ENCODE data around the gene ERC1.
"Not testable (repeated sequence)": the region's sequence is repeated elsewhere in the genome, so short reads cannot be mapped to it uniquely, and the experiment has no call there.

The ERC1 gene

GRCh38 chr12:1073652-1074051 lies 82.6 kb downstream of the ERC1 start:
- DNase-seq = no peak

DNA sequence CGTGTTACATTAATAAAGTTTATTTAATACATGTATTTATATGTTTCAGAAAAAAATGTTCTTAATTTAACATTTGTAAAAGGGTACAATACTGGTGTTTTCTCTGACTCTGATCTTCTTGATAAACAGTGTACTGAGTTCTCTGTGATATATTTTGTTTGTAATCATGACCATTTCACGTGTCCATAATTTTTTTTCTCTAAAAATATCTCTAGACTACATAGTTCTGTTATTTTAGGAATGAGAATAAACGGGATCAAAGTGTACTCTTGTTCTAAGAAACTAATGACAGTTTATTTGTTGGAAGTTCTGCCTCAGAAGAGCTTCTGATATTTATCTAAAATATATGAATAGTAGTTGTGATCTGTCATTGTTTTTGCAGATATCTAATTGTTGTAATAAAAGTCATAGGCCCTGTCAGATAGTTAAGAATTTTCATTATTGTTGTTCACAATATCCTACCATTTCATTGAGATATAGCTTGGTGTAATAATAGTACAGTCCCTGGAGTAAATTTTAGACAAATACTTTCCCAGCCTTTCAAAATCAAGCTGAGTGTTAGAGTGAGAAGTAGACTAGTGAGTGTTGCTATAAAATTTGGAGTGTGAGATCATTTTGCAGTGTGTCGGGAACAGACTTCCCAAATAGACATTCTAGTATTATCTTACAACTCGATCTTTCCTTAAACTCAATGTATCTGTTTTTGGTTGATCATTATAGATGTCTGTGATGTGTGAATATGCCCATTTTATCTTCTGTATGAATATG lies 86.2 kb downstream of the ERC1 start:
- DNase-seq = no peak

DNA sequence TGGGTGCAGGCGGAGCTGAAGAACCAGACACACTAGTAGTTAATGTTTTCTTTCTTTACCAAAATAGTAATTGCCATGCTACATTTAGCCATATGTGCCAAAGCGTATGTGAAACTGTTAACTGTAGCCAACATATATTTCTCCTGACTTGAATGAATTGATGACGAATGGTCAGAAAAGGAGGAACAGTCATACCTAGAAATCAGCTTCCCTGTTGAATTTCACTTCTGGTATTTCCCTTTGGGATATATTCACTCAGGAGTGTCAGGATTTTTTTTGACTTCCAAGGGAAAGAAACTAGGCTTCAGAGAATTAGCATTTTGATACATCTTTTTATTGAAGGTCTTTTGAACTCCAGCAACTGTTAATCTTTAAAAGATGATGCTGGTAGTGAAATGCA lies 87.0 kb downstream of the ERC1 start:
- DNase-seq = no peak

GRCh38 chr12:1080520-1081223 lies 89.6 kb downstream of the ERC1 start:
- no peak for DNase-seq

DNA sequence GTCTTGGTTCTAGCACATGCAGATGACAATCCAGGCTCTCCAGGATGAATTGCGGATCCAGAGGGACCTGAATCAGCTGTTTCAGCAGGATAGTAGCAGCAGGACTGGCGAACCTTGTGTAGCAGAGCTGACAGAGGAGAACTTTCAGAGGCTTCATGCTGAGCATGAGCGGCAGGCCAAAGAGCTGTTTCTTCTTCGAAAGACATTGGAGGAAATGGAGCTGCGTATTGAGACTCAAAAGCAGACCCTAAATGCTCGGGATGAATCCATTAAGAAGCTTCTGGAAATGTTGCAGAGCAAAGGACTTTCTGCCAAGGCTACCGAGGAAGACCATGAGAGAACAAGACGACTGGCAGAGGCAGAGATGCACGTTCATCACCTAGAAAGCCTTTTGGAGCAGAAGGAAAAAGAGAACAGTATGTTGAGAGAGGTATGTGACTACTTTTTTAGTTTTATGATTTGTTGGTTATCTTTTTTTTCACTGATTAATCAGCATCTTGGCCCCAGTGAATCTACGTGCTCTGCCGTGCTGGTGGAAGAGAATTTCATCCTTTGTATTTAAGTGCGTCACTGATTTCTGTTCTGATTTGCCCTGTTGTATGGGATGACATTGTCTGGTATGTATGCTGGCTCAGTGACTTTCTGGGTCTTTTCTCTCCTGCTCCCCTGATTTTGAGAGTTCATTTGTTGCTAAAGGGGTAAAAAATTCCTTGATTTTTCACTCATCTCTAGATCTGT lies 92.3 kb downstream of the ERC1 start:
- peak in 21 of 51 donors; percentile 1 to 48 (median 12) for DNase-seq

DNA sequence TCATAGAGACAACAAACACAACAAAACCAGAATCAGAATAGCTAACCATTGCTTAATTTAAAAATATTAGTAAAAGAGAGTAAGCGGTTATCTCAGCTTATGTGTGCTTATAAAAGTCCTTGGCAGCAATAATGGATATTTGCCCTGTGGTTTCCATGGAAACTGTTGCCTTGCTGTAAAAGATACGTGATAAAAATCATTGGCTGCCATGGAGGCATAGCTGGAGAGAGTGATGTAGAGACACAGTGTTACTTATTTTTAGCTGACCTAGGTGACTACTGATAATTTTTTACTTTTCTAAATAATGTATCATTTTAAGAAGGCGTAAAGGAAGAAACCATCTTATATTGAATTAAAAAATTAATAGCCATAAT lies 92.9 kb downstream of the ERC1 start:
- peak in 3 of 51 donors; percentile 2 to 35 (median 10) for DNase-seq

- no peak for DNase-seq
Measured at GRCh38 chr12:1091350-1091749, 100.3 kb downstream of the ERC1 start.

DNA sequence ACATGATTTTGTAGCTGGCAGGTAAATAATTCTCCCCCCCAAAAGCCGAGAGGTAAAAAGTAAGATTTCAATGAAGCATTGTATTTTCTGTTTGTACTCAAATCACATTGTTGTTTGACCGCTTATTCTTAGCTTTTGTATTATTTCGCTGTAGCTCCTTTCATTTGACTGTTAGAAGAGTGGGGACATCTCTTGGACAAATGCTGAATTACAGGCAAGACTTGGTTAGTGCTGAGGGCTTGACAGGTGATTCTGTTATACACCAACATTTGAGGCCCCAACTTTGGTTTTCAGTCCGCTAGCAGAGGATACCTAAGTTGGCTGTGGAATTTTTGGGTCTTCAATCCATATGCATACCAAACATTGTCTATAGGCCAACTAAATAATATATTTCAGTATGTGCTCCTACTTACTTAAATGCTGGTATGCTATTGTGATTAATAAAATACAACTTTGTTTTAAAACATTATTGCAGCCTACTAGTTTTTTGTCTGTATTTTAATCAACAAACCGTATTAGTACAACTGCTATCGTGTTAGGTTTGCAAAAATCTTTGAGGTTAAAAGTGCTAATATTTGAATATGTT lies 102.2 kb downstream of the ERC1 start:
- peak in 3 of 51 donors; percentile 13 to 31 (median 30) for DNase-seq

GRCh38 chr12:1094714-1095113 lies 103.7 kb downstream of the ERC1 start:
- no peak for DNase-seq

DNA sequence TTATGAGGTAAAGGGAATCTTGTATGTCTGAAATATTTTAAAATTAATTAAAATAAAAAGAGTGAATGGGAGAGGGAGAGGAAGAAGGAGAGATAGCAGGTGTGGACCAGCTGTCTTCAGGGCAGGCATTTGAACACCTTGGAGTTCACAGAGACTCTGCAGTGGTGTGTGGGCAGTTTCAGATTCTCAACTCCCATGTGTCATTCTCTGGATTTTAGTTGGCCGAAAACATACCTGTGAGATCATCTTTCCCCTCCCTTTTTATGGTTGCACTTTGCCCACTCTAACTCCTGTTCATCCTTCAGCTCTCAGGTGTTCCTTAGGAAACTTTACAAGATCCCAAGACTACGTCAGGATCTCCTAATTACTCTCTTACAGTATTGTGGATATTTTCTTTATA lies 108.1 kb downstream of the ERC1 start:
- no peak for DNase-seq

- not testable (repeated sequence) for DNase-seq
Measured at GRCh38 chr12:1099618-1100017, 108.6 kb downstream of the ERC1 start.

DNA sequence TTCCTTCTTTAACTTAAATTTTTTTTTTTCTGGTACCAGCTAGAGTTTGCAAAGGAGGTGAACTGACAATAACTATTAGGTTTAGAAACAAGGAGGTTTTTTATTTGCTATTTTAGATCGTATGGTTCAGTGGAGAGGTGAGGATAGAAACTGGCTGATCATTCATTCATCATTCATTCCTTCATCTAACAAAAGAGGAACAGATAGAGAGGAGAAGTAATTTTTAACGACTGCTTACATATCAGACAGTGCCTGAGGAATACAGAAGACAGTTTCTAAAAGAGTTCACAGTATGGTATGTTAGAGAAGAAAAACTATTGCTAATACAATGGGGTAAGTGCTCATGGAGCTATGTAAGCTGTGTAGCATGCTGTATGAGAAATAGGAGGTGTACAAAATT lies 111.1 kb downstream of the ERC1 start:
- no peak for DNase-seq

- no peak for DNase-seq
Measured at GRCh38 chr12:1102791-1103450, 111.9 kb downstream of the ERC1 start.

DNA sequence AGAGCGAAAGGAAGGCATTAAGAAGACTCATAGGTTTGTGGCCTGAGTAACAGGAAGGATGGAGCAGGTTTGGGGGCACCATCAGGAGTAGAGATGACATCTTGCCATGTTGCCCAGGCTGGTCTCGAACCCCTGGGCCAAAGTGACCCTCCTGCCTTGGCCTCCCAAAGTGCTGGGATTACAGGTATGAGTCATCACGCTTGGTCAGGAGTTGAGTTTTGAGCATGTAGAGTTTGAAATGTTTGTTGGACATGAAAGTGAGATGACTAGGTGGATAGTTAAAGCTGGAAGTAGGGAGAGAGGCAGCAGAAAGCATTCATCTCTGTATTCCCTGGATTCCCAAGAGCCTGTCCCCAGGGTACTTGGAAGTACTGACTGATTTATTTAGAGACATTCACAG lies 112.6 kb downstream of the ERC1 start:
- DNase-seq = no peak

DNA sequence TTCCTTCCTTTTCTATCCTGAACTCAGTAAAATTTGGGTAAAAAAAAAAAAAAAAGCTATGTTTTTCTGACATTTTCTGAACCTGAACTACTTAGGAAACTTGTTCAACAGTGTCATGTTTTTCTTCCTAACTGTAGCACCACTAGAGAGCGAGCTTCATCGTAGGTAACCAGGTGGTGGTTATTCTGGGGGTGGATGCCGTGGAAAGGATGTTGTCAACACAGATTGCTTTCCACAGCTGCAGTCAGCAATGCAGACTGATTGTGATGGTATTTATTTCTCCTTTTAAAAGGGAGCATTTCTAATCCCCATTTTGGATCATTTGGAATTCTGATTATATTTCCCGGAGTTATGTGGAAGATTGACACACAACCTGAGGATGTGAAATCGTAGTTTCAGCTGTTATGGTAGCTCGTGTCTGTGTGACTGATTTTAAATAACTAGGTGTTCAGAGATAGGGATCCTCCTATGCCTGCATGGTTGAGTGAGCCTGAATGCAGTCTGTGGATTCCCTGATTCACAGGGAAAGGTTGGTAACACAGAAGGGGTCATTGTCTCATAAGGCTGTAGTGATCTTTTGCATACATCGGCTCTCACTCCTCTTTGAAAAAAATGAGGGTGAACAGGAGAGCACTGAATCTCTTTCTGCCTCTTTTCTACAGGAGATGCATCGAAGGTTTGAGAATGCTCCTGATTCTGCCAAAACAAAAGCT lies 113.2 kb downstream of the ERC1 start:
- DNase-seq = no peak

- no peak for DNase-seq
Measured at GRCh38 chr12:1107669-1108068, 116.6 kb downstream of the ERC1 start.

DNA sequence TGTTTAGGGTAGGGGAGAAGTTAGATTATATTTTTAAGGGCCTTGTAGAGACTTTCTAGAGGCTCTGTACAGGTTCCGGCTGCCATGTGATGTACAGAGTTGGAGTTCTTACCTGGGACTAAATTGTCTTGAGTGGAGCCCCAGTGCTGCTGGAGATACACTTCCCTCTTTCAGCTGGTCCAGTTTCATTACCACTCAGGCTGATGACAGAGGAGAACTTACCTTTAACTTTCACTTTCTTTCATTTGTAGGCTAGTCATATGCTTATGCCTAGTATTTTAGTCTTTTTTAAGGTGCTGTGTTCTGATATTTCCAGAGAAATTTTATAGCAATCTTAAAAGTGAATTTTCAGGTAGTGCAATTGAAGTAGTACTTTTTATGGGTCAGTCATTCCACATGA lies 117.3 kb downstream of the ERC1 start:
- no peak for DNase-seq

DNA sequence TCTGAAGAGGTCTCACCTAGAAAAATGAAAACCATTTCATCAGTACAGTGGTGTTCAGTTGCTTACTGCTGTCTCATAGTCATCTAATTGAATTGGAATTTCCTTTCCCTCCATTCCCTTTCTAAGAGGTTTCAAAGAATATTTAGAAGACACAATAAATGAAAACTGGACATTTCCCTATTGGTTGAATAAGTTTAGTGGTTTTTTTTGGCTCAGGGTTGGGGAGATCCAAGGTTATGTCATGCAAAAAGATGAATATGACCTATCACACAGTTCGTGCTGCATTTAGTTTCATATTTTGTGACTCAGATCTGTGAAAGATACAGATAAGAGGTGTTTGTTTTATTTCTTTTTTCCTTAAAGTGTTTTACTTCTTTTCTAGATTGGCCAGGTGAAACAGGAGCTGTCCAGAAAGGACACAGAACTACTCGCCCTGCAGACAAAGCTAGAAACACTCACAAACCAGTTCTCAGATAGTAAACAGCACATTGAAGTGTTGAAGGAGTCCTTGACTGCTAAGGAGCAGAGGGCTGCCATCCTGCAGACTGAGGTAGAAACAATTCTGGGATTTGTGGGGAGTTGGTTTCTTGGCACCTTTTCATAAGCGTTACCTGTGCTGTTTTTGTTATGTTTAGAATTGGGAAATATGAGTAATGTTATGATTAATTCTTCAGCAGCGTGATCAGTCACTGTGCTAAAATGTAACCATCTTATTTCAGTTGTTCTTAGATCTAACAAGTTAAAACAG lies 124.6 kb downstream of the ERC1 start:
- DNase-seq = no peak

DNA sequence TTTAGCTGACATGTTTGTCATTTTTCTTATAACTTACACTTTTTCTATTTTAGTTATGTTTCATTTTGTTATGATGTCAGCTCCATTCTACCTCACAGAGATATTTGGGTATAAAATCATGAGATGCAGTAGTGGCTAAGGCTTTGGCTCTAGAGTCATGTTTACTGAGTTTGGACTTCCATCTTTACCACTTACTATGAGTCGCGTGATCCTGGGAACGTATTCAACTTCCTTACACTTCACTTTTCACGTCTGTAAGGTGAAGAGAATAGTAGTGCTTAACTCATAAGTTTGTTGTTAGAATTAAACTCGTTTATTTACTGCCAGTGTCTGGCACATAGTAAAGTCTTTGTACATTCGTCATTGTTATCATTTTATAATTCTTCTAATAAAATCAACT lies 126.3 kb downstream of the ERC1 start:
- DNase-seq = no peak

DNA sequence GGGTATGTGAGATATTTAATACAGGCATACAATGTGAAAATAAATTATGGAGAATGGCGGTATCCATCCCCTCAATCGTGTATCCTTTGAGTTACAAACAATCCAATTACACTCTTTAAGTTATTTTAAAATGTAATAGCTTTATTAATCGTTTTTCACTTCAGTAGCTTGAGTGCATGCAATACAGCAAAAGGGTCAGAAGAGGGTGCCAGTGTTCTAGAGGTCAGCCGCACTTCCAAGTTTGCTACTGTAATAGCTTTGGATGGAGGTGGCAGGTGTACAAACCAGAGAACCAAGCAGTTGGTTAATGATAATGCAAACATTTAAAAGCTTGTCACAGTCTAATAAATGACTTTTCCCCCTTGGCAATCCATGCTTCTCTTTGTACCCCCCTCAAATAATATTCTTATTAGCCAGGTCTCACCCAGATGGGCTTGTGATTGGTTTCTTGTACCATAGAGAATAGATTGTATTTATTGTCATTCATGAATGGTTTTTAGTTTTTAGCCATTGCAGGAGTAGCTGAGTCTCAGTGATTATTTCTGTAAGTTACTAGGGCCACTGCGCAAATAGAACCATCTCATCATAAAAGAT lies 127.0 kb downstream of the ERC1 start:
- peak in 28 of 51 donors; percentile 2 to 68 (median 28) for DNase-seq

Data from hypothalamus (tissue), 51 donors.